ENCODE results near the gene PLSCR3.

Gene PLSCR3

DNA sequence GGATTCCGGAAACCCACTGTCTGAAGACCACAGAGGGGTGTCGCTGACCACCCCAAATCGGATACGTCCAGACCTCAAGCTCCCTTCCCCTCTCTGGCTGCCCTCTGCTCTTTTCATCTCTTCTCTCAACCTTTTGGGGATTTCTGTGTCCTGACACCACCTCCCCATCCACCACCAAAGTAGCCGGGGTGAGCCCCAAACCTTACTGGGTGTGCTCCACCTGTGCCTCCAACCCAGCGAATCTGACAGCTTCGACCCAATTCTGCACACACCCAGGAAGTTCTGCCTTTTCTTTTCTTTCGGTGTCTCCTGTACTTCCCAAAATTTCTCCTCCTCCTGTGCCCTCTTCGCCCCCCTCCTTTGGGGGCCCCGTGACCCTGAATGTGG is 41.8 kb downstream of the PLSCR3 start:
- peak overlapping the region; percentile 87 for H3K27ac ChIP-seq

DNA sequence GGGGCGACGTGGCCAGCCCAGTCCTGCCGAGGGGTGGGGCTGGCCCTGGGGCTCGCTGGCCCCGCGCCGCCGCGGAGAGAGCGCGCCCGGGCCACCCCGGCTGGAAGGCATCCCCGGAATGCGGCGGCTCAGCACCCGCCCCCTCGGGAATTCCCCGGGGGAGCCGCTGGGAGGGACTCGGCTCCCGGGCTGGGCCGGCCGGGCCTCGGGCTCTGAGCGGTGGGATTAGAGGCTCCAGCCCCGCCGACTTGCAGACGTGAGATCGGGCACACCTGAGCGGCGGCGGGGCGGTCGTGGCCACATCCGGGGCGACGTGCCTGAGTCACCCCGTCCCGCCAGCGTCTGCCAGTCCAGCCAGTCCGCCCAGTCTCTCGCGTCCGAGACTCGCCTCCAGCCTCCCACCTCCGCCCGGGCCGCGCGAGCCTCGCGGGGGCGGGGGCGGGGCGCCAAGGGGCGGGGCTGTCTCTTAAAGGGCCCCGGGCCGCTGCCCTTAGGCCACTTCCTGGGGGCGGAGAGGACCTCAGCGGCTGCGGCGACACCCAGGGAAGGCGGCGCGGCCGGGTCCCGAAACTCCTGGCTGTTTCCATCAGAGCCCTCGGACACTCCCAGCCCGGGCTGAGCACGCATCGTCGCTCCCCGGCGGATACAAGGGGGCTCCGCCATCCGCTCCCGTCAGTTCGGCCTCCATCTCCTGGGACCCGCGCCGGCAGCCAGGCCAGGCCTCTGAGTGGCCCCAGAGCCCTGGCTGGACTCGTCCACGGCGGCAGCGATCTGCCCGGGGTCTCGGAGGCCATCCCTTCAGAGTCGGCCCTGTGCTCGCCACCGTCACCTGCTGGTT is 42.4 kb downstream of the PLSCR3 start, which contains the start of gene KCTD11:
KCTD11 (plus strand) TSS at position 498 of the 838 bp plus-strand sequence.
- peak within 1 kb of the TSS; percentile 87 for H3K27ac ChIP-seq
- TF ChIP-seq, protein P1, sequence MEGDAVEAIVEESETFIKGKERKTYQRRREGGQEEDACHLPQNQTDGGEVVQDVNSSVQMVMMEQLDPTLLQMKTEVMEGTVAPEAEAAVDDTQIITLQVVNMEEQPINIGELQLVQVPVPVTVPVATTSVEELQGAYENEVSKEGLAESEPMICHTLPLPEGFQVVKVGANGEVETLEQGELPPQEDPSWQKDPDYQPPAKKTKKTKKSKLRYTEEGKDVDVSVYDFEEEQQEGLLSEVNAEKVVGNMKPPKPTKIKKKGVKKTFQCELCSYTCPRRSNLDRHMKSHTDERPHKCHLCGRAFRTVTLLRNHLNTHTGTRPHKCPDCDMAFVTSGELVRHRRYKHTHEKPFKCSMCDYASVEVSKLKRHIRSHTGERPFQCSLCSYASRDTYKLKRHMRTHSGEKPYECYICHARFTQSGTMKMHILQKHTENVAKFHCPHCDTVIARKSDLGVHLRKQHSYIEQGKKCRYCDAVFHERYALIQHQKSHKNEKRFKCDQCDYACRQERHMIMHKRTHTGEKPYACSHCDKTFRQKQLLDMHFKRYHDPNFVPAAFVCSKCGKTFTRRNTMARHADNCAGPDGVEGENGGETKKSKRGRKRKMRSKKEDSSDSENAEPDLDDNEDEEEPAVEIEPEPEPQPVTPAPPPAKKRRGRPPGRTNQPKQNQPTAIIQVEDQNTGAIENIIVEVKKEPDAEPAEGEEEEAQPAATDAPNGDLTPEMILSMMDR (conservative IDR thresholded peaks at IDR 0.05): no peak; the same call in 1 of the 2 replicates
- TF ChIP-seq ZFX (IDR thresholded peaks at IDR 0.05): 0 out of 2 replicates have a peak, but pooled peaks have one; percentile 11

More for the DNA sequence above, 41.8 kb downstream of the PLSCR3 start:
- TF ChIP-seq ZFX (IDR thresholded peaks at IDR 0.05): no peak
- TF ChIP-seq, protein P1 (conservative IDR thresholded peaks at IDR 0.05): peak; percentile 34; the same call in 1 of the 2 replicates

DNA sequence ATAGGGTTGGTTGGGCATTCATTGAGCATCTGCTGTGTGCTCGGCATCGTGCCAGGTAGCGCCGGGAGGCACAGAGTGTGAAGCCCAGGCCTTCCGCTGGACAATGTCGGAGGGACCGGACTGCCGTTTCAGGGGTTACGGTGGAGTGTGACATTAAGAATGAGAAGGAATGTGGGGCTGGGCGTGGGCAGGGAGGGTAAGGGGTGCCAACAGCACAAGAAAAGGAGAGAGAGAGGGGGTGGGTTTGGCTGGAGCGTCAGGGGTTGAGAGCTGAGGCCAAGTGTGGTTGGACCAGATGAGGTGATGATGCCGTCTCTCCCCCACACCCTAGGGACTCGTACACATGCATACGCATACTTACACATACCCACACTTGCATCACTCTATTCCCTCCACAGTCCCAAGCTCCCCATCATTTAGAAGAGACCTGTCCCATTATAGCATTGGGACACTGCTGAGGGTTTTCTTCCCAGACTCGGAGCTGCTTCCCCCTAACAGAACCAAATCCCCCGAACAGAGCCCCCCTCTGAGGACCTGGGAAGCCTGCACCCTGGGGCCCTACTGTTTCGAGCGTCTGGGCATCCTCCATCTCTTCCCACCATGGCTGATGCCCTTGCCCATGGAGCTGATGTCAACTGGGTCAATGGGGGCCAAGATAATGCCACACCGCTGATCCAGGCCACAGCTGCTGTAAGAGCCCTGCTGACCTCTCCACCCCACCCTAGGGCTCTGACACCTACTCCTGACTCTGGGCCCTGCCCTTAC is 45.7 kb downstream of the PLSCR3 start:
- TF ChIP-seq ZFX (IDR thresholded peaks at IDR 0.05): no peak
- TF ChIP-seq, protein P1 (conservative IDR thresholded peaks at IDR 0.05): no peak
- no peak overlapping the region for H3K27ac ChIP-seq

DNA sequence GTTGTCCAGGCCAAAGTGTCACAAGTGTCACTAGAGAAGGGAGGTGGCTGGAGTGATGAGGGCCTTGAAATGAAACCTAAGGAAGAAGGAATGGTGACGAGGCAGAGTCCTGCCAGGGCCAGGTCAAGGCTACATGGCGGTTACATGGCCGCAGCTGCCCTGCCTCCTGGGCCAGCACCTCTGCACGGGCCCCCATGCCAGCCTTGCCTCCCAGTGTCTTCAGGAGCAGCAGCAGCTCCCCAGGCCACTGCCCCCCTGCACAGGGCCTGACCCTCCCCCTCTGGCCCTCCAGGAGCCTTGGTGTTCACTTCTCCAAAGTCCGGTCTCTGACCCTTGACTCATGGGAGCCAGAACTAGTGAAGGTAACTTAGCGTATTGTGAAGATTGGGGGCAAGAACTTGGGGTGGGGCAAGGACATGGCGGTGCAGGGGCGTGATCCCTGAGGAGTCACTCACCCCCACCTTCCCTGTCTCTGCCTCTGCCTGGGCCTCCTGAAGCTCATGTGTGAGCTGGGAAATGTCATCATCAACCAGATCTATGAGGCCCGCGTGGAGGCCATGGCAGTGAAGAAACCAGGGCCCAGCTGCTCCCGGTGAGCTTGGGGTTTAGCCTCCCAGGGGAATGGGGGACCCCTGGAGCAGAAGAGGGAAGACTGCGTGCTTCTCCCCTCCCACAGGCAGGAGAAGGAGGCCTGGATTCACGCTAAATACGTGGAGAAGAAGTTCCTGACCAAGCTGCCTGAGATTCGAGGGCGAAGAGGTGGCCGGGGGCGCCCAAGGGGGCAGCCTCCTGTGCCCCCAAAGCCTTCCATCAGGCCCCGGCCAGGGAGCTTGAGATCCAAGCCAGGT is 46.5 kb downstream of the PLSCR3 start:
- no peak overlapping the region for H3K27ac ChIP-seq
- TF ChIP-seq, protein P1 (conservative IDR thresholded peaks at IDR 0.05): no peak
- no peak for TF ChIP-seq ZFX (IDR thresholded peaks at IDR 0.05)

DNA sequence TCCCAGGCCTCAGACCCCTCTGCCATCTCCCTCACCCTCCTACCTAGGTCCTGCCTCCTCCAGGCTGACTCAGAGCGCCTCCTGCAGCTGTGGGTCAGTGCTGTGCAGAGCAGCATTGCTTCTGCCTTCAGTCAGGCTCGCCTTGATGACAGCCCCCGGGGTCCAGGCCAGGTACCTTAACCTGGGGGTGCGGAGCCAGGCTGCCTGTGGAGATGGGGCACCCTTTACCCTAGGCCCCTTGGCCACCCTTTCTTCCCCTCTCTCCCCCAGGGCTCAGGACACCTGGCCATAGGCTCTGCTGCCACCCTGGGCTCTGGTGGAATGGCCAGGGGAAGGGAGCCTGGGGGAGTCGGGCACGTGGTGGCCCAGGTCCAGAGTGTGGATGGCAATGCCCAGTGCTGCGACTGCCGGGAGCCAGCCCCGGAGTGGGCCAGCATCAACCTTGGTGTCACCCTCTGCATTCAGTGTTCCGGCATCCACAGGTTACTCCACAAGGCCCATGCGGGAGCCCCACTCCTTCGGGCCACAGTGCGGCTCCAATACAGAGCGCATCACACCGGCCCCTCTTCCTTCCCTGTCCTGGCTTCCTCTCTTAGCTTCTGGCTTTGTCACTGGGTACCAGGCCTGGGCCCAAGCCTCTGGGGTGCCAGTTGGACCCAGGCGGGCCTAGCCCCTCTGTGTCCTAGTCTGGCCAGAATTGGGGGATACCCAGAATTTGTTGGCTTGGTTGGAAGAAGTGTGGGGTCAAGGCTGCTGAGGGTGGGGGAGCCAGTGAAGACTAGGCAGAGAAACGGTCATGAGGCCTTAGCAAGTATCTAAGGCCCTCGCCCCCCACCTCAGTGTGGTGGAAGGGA is 47.3 kb downstream of the PLSCR3 start:
- no peak for TF ChIP-seq ZFX (IDR thresholded peaks at IDR 0.05)
- TF ChIP-seq, protein P1 (conservative IDR thresholded peaks at IDR 0.05): no peak
- H3K27ac ChIP-seq: no peak overlapping the region

DNA sequence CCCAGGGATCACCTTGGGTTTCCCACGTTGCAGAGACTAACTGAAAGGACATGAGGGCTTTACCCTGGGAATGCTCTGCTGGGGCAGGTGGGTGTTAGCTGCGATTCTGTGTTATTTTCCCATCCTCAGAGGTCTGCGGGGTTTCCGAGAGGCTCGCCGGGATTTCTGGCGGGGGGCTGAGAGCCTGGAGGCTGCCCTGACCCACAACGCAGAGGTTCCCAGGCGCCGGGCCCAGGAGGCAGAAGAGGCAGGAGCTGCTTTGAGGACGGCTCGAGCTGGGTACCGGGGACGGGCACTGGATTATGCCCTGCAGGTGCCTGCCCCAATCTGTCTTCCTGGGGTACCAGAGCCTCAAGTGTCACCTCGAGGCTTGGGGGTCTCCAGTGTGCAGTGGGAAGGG is 51.1 kb downstream of the PLSCR3 start:
- no peak for TF ChIP-seq ZFX (IDR thresholded peaks at IDR 0.05)
- TF ChIP-seq, protein P1 (conservative IDR thresholded peaks at IDR 0.05): no peak
- no peak overlapping the region for H3K27ac ChIP-seq
